Measurements from ENCODE around the gene PEX11A. TPM values are rescaled to one million over a fixed set of nuclear protein-coding genes. Genes with fewer than 3 reads are reported as not detected.

PEX11A gene
- total RNA-seq, 4 donors from 2014 or later: 17.4 to 39.5 (median 20.6) TPM

DNA sequence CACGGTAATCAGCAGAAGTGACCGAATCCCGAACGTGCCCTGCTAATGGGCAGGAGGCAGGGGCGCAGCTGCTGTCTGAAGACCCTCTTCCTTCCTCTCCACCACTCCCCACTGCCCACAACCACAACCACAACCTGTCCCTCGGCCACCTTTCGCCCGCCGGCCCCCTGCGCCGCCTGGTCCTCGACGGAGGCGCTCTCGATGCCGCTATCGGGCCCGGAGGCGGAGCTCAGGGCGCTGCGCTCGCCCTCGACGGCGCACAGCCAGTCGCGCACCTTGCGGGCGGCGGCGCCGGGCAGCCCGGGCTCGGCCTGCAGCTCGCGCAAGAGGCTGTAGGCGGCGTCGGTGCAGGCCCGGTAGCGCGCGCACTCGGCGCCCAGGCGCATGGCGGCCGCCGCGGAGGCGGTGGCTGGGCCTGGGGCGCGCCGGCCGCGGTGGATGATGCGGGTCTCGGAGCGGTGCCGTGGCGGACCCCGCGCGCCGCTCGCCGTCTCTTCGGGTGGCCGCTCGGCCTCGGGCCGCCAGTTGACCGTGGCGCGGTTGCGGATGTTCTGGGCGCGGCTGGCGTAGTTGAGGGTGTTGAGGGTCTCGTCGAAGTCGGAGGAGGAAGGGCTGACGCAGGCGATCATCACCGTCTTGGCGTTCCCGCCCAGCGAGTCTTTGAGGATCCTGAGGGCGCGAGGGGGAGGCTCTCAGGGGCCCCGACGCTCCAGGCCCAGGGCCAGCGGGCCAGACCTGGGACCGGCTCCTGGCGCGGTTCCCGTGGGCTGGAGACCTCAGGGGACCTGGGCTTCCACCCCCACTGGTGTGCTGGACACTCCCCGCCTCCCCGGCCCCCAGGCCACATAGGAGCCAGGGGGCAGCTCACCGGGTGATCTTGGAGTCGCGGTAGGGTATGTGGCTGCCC is 42.2 kb downstream of the PEX11A start:
- H3K27me3 ChIP-seq: no peaks in the 10 kb centered on the region
- no peak for DNase-seq
- no peak overlapping the region for H3K4me3 ChIP-seq (replicated peaks in 1 of 3)
- no peaks in the 10 kb centered on the region for H3K36me3 ChIP-seq
- H3K27ac ChIP-seq: no peak overlapping the region
- no peaks in the 10 kb centered on the region for H3K9me3 ChIP-seq
- TF ChIP-seq POLR2A (IDR thresholded peaks at IDR 0.05): no peak
- TF ChIP-seq, protein P1, sequence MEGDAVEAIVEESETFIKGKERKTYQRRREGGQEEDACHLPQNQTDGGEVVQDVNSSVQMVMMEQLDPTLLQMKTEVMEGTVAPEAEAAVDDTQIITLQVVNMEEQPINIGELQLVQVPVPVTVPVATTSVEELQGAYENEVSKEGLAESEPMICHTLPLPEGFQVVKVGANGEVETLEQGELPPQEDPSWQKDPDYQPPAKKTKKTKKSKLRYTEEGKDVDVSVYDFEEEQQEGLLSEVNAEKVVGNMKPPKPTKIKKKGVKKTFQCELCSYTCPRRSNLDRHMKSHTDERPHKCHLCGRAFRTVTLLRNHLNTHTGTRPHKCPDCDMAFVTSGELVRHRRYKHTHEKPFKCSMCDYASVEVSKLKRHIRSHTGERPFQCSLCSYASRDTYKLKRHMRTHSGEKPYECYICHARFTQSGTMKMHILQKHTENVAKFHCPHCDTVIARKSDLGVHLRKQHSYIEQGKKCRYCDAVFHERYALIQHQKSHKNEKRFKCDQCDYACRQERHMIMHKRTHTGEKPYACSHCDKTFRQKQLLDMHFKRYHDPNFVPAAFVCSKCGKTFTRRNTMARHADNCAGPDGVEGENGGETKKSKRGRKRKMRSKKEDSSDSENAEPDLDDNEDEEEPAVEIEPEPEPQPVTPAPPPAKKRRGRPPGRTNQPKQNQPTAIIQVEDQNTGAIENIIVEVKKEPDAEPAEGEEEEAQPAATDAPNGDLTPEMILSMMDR (IDR thresholded peaks at IDR 0.05): no peak
- peaks cover 0 to 4% of the 10 kb centered on the region in 2 donors for H3K4me1 ChIP-seq
- intact Hi-C loops (cut with DNase I): loop anchor here (10.0 kb wide), 1 partner anchor 96 kb away; no protein-coding TSS in a partner anchor
- WGBS, 2 donors: 83 to 89% methylated on average over 68 to 85 of the region's 102 CpGs

DNA sequence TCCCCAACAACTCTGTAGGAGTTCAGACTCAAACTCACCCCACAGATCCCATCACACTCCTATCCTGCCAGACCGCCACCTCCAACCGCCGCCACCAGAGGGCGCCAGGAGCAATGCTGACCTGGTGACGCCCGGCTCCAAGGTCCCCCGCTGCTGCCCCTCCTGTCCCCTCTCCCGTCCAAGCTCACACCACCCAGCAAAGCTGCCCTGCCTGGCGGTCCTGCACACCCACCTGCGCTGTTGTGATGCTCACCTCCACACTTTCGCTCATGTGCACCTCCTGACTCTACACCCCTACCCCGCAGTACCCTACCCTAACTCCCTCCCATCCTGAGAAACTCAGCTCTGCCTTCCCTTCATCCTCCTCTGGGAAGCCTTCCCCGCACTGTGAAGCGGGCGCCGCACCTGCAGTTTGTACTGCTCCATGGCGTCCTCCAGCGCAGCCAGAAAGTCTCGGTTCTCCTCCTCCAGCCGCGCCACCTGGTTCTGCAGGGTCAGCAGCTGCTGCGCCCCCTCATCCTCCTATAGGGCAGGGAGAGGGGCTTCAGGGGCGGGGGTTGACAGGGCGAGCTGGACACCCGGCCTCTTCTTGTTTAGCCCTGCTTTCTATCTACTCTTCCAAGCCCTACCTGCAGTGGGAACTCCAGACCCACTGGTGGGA is 43.2 kb downstream of the PEX11A start:
- DNase-seq: peak; percentile 78 to 80
- 47 to 52% methylated on average over 25 of the region's 25 CpGs for WGBS, 2 donors
- Histone ChIP-seq H3K36me3 (no peaks in the 10 kb centered on the region), H3K27me3 (no peaks in the 10 kb centered on the region), H3K4me3 (replicated peaks in 1 of 3) (no peak overlapping the region), H3K9me3 (no peaks in the 10 kb centered on the region), H3K4me1 (peaks cover 0 to 4% of the 10 kb centered on the region in 2 donors), H3K27ac (no peak overlapping the region)
- no peak for TF ChIP-seq POLR2A (IDR thresholded peaks at IDR 0.05)
- TF ChIP-seq, protein P1 (IDR thresholded peaks at IDR 0.05): peak; percentile 61 to 84 (median 76)
- intact Hi-C loops (cut with DNase I): loop anchor here (10.0 kb wide), 1 partner anchor 97 kb away; no protein-coding TSS in a partner anchor

DNA sequence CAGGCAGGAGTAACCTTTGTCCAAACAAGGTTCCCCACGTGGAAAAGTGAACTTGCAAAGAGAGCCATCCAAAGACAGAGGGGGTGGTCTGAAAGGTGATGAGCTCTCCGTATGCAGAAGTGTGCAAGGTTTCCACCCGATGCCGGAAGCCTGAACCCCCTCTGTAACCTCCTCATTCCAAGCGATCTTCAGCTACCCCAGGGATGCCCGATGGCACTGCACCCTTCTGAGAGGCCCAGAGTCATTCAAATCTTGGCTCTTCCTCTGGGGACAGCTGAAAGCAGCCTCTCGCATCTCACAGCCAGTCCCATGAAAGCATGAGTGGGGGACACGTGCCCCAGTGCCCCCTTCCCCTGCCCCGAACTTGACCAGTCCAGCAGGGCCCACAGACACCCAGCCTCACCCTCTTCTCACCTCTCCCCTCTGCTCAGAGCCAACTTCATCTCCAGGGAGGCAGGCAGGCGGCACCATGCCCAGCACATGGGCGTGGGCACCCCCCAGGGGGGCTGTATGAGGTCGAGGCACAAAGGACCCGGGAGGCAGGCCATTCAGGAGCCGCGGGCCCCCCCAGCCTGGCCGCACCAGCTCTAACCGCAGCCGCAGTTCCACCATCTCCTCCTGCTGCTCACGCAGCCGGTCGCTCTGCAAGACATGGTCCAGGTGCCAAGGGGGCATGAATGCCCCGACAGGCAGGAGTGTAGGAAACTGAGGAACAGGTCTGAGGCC is 44.0 kb downstream of the PEX11A start:
- H3K36me3 ChIP-seq: no peaks in the 10 kb centered on the region
- WGBS, 2 donors: 84 to 92% methylated on average over 16 to 18 of the region's 22 CpGs

DNA sequence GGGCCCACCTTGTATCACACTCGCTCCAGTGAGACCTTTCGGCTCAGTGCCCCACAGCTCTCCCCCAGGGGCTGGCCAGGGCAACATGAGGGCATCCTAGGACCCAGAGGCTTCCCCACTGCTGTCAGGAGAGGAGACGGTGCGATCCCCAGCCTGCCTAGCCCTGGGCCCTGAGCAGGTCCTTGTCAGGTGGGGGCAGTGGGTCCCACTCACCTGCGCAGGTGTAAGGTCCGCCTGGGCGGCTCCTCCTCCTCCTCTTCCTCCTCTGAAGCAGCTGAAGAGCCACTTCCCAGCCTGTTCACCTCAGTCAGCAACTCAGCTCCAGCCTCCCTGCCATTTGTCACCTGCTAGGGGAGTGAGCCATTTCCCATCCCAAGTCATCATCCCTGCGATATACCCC is 44.9 kb downstream of the PEX11A start:
- H3K36me3 ChIP-seq: no peaks in the 10 kb centered on the region
- intact Hi-C loops (cut with DNase I): loop anchor here (10.0 kb wide), 1 partner anchor 99 kb away; no protein-coding TSS in a partner anchor
- DNase-seq: no peak
- 98 to 100% methylated on average over 6 to 8 of the region's 8 CpGs for WGBS, 2 donors
- no peak overlapping the region for H3K4me3 ChIP-seq (replicated peaks in 1 of 3)
- no peaks in the 10 kb centered on the region for H3K27me3 ChIP-seq
- TF ChIP-seq POLR2A (IDR thresholded peaks at IDR 0.05): no peak
- TF ChIP-seq, protein P1 (IDR thresholded peaks at IDR 0.05): no peak
- H3K9me3 ChIP-seq: no peaks in the 10 kb centered on the region
- no peak overlapping the region for H3K27ac ChIP-seq
- peaks cover 0 to 4% of the 10 kb centered on the region in 2 donors for H3K4me1 ChIP-seq

More for the DNA sequence above, 44.0 kb downstream of the PEX11A start:
- TF ChIP-seq, protein P1 (IDR thresholded peaks at IDR 0.05): no peak
- no peak for TF ChIP-seq POLR2A (IDR thresholded peaks at IDR 0.05)
- no peak overlapping the region for H3K27ac ChIP-seq
- H3K4me1 ChIP-seq: peaks cover 0 to 4% of the 10 kb centered on the region in 2 donors
- H3K4me3 ChIP-seq (replicated peaks in 1 of 3): no peak overlapping the region
- no peaks in the 10 kb centered on the region for H3K9me3 ChIP-seq
- intact Hi-C loops (cut with DNase I): loop anchor here (10.0 kb wide), 1 partner anchor 98 kb away; no protein-coding TSS in a partner anchor
- no peaks in the 10 kb centered on the region for H3K27me3 ChIP-seq
- DNase-seq: no peak

Measured in thyroid gland (tissue), 4 donors.